Fibroblast of peridontal ligament (primary cell): ENCODE data around the gene CD84.
"Not testable (repeated sequence)": the region's sequence is repeated elsewhere in the genome, so short reads cannot be mapped to it uniquely, and the experiment has no call there.

Experiments
- DNase-seq: peaks from one replicate; pipeline ENCODE4 v3.0.0-alpha.2; 2010; ENCODE audit errors: extremely low read depth

The CD84 gene

GRCh38 chr1:160575112-160575664 is 4.1 kb downstream of the CD84 start:
- no peak for DNase-seq

DNA sequence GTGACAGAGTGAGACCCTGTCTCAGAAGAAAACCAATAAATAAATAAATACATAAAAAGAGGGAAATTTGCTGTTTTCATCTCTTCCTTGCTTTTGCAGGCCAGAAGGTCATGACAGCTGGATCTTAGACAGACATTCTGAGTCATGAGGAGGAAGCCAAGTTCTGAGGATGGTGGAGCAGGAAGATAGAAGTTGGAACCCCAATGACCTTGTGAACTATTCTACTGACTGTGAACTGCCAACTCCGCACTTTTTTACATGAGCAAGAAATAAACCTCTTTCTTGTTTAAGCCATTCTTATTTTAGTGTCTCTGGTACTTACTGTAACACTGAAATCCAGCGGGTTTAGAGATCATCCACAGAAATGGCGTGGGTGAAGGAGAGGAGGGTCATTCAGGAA is 8.5 kb downstream of the CD84 start:
- no peak for DNase-seq

GRCh38 chr1:160569806-160570205 is 9.5 kb downstream of the CD84 start:
- no peak for DNase-seq

GRCh38 chr1:160567858-160568682 is 11.2 kb downstream of the CD84 start:
- no peak for DNase-seq

DNA sequence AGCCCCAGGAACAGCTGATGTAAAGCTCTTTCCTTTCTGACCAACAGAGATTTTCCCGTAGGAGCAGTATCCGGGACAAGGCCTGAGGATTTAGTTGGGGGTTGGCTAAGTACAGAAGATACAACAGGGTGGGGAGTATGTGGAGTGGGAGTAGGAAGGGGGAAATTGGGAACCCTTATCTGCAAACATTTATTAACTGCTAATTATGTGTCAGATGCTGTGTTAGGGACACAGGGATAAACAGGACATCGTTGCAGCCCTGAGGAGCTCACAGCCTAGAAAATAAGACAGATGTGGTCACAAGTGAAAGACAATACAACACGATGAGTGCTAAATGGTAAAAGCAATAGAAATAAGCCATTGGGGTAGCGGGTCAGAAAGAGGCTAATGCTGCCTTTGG is 12.0 kb downstream of the CD84 start:
- no peak for DNase-seq

GRCh38 chr1:160565564-160565963 is 13.7 kb downstream of the CD84 start:
- DNase-seq: no peak

- DNase-seq: not testable (repeated sequence)
These were observed 16.1 kb downstream of the CD84 start for GRCh38 chr1:160563230-160563629.

GRCh38 chr1:160562745-160563144 is 16.6 kb downstream of the CD84 start:
- not testable (repeated sequence) for DNase-seq

GRCh38 chr1:160560806-160561205 is 18.5 kb downstream of the CD84 start:
- DNase-seq: no peak

- no peak for DNase-seq
These were observed 19.1 kb downstream of the CD84 start for GRCh38 chr1:160560045-160560705.

GRCh38 chr1:160559437-160559836 is 19.9 kb downstream of the CD84 start:
- DNase-seq: not testable (repeated sequence)

DNA sequence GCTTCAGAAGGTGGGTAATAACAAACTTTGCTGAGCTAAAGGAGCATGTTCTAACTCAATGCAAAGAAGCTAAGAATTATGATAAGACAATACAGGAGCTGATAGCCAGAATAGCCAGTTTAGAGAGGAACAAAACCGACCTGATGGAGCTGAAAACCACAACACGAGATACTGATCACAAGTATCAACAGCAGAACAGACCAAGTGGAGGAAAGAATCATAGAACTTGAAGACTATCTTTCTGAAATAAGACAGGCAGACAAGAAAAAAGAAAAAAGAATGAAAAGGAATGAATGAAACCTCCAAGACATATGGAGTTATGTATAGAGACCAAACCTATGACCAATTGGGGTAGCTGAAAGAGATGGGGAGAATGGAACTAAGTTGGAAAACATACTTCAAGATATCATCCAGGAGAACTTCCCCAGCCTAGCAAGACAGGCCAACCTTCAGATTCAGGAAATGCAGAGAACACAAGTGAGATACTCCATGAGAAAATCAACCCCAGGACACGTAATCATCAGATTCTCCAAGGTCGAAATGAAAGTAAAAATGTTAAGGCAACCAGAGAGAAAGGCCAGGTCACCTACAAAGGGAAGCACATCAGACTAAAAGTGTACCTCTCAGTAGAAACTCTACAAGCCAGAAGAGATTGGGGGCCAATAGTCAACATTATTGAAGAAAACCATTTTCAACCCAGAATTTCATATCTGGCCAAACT is 20.5 kb downstream of the CD84 start:
- DNase-seq: no peak

DNA sequence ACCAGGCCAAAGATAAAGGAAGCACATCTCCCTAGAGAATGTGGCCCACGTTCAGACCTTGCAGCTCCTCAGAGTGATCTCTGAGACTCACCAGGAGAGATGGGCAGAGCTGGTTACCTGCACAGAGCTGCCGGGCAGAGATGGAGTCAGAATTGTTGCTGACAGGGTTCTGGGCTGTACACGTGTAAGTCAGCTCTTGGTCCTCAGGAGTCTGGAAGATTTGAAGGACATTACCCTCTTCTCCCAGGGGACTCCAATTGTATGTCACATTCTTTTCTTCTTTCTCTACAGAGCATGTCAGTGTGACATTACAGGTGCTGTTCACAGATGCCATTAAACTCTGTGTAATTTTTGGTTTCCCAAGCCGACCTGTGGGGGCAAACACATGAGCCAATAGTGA is 25.5 kb downstream of the CD84 start:
- no peak for DNase-seq

GRCh38 chr1:160552425-160552824 is 26.9 kb downstream of the CD84 start:
- no peak for DNase-seq

GRCh38 chr1:160550572-160551034 is 28.7 kb downstream of the CD84 start:
- no peak for DNase-seq

GRCh38 chr1:160549665-160550006 is 29.7 kb downstream of the CD84 start:
- no peak for DNase-seq

DNA sequence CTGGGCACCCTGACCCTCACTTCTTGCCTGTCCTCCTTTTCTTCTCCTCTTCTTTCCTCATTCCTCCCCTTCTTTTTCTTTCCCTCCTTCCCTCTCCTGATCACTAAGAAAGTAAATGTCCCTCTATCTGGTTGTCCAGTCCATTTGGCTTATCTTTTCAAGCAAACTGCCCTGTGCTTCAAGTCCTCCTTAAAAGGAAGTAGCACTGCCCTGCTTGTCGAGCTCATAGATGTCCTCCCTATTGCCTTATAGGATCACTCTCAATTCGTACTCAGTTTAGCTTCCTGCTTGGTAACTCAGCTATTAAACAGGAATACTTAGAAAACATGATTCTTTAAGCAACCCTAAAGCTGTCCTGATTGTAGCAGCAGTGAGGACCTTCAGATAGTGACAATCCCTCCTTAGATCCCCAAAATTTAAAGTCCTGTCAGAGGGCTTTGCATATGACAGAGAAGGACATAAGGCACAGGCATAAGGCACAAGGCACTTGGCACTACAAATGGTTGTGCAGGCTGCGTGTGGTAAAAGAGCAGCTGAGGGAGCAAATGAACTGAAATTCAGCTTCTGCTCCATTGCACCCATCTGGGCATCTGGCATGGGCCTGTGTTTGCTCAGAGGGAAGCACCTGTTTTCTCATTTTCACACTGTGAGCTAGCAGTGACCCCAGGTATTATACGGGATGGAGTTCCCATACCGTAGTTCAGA is 30.2 kb downstream of the CD84 start:
- no peak for DNase-seq

GRCh38 chr1:160548183-160548582 is 31.1 kb downstream of the CD84 start:
- no peak for DNase-seq

GRCh38 chr1:160547422-160547821 is 31.9 kb downstream of the CD84 start:
- DNase-seq: no peak

DNA sequence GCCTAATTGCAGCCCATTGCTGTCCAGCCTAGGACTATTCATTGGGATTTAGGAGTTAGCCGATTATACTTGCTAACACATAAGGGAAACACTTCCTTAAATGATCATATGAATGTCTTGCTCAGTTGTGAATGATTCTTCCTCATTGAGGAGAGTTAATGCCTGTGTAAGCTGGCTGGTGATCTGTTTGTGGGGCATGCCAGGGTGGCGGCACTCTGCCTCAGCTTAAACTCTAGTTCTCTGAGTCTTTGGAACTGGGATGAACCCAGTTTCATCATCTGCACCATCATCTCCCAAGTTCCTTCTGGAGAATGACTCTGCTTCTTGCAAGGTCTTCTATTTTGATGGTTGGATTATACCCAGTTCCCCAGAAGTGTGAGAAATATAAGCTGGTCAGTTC is 32.4 kb downstream of the CD84 start:
- no peak for DNase-seq

DNA sequence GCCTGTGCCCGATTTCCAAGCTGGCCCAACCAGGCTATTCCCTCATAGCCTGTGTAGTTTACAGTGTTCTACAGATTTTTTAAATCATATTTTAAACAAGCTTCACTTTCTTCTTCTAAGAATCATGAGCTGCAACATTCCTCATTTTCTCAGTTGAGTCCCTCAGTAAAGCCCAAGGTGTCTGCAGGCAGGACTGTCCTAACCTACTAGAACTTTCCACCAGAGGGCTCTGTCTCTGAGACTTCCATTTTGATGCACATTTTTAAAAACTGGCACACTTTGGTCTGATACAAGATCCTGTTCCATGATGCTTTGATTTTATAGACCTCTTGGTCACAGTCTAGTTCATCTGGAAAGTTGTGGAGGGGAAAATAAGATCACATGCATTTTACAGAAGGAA is 34.6 kb downstream of the CD84 start:
- DNase-seq: no peak
